PFSK-1 (cell line): ENCODE results near the gene COL9A1.
A peak's percentile ranks its signal among the peaks of the same experiment; 100 is the strongest.

Experiments
- FOXP2 ChIP-seq: optimal IDR thresholded peaks from 2 replicates; pipeline ENCODE3; 2011; ENCODE audit warnings: borderline replicate concordance, control low read depth, inconsistent platforms; ENCODE audit not compliant: insufficient read depth; ENCODE audit errors: extremely low read length, extremely low read depth
- POLR2AphosphoS5 ChIP-seq: IDR thresholded peaks from 2 replicates; pipeline ENCODE4 v1.6.1; 2012; ENCODE audit warnings: low read depth, mild to moderate bottlenecking, control low read depth, low read length, moderate library complexity
- REST ChIP-seq, 2 experiments: IDR thresholded peaks; 2 replicates each; pipeline versions ENCODE4 v1.6.1 to v1.8.0; 2011 to 2012; ENCODE audit warnings: low read depth in 2 of 2, low read length in 2 of 2, control low read depth in 1 of 2, inconsistent platforms in 1 of 2, mild to moderate bottlenecking in 1 of 2, moderate library complexity in 1 of 2; ENCODE audit not compliant: insufficient read depth in 1 of 2
- SIN3A ChIP-seq: IDR thresholded peaks from 2 replicates; pipeline ENCODE4 v1.6.1; 2012; ENCODE audit warnings: mild to moderate bottlenecking, low read length, moderate library complexity, borderline replicate concordance; ENCODE audit not compliant: insufficient read depth
- TAF1 ChIP-seq: IDR thresholded peaks from 2 replicates; pipeline ENCODE4 v1.6.1; 2012; ENCODE audit warnings: low read length, control low read depth, borderline replicate concordance; ENCODE audit not compliant: insufficient read depth

COL9A1 gene

GRCh38 chr6:70299456-70299855 is 3.4 kb downstream of the COL9A1 start:
- TF ChIP-seq REST (IDR thresholded peaks at IDR 0.05; ENCODE audit: insufficient read depth in 1 of 2, low read depth in 2 of 2, low read length in 2 of 2), result peak; percentile 37 to 88; a peak in 2 of 4 replicates
- no peak for TF ChIP-seq POLR2AphosphoS5

- TF ChIP-seq SIN3A (no peak), POLR2AphosphoS5 (no peak), TAF1 (no peak), REST (IDR thresholded peaks at IDR 0.05; ENCODE audit: insufficient read depth in 1 of 2, low read depth in 2 of 2, low read length in 2 of 2) (no peak), FOXP2 (no peak)
Measured at GRCh38 chr6:70298068-70298467, 4.8 kb downstream of the COL9A1 start.

- TF ChIP-seq TAF1 (no peak), SIN3A (no peak), REST (IDR thresholded peaks at IDR 0.05; ENCODE audit: insufficient read depth in 1 of 2, low read depth in 2 of 2, low read length in 2 of 2) (no peak), POLR2AphosphoS5 (no peak), FOXP2 (no peak)
Measured at GRCh38 chr6:70292193-70292592, 10.7 kb downstream of the COL9A1 start.

GRCh38 chr6:70289299-70289698 is 13.6 kb downstream of the COL9A1 start:
- TF ChIP-seq FOXP2 (no peak), SIN3A (no peak), TAF1 (no peak), REST (IDR thresholded peaks at IDR 0.05; ENCODE audit: insufficient read depth in 1 of 2, low read depth in 2 of 2, low read length in 2 of 2) (no peak), POLR2AphosphoS5 (no peak)

GRCh38 chr6:70286905-70287304 is 16.0 kb downstream of the COL9A1 start:
- TF ChIP-seq POLR2AphosphoS5 (no peak), SIN3A (no peak), TAF1 (no peak), FOXP2 (no peak), REST (IDR thresholded peaks at IDR 0.05; ENCODE audit: insufficient read depth in 1 of 2, low read depth in 2 of 2, low read length in 2 of 2) (no peak)
